ENCODE measurements around the gene CRY2. TPM values are rescaled to one million over a fixed set of nuclear protein-coding genes. Genes with fewer than 3 reads are reported as not detected.
A peak's percentile ranks its signal among the peaks of the same experiment; 100 is the strongest.

Gene CRY2
- polyA plus RNA-seq, 1 of the 3 experiments (the other 2 are of a cell fraction) = 6.7 TPM

GRCh38 chr11:45929486-45930030 is 82.3 kb downstream of the CRY2 start:
- Histone ChIP-seq H3K9ac (no peak overlapping the region), H3K79me2 (ENCODE audit: insufficient read depth) (no peaks in the 10 kb centered on the region), H3K4me1 (ENCODE audit: control insufficient read depth in 1 of 2, insufficient read depth in 2 of 2, low read depth in 1 of 2, low read length in 1 of 2) (peaks cover 0 to 5% of the 10 kb centered on the region in 2 experiments; a peak in 1 of 4 replicates), H3K9me3 (no peaks in the 10 kb centered on the region), H3K27ac (ENCODE audit: low read depth in 2 of 2, low read length in 1 of 2) (no peak overlapping the region; a peak in 1 of 4 replicates), H3K4me2 (no peak overlapping the region), H3K4me3 (ENCODE audit: low read depth in 2 of 2, low read length in 1 of 2) (no peak overlapping the region), H4K20me1 (ENCODE audit: insufficient read depth) (no peaks in the 10 kb centered on the region), H3F3A (replicated peaks; ENCODE audit: insufficient read depth) (no peaks in the 10 kb centered on the region), H3K27me3 (ENCODE audit: insufficient read depth) (no peaks in the 10 kb centered on the region), H2AFZ (ENCODE audit: low read depth) (no peak overlapping the region), H3K9me2 (no peaks in the 10 kb centered on the region), H3K36me3 (replicated peaks in 1 of 2; ENCODE audit: control insufficient read depth in 1 of 2, insufficient read depth in 2 of 2, low read length in 1 of 2) (peaks cover 11 to 19% of the 10 kb centered on the region in 2 experiments)
- WGBS (ENCODE audit: low lambda C conversion rate) = 80% methylated on average over 10 of the region's 10 CpGs
- DNase-seq = no peak
- POLR2A ChIA-PET = no interaction called here
- no peak for TF ChIP-seq ELF1 (IDR thresholded peaks at IDR 0.05)
- no peak for TF ChIP-seq NFIC (IDR thresholded peaks at IDR 0.05; ENCODE audit: borderline replicate concordance)
- no peak for TF ChIP-seq POLR2AphosphoS5 (IDR thresholded peaks at IDR 0.05; ENCODE audit: low read depth, low read length)
- no peak for TF ChIP-seq USF1 (IDR thresholded peaks at IDR 0.05; ENCODE audit: borderline replicate concordance, low read depth)
- TF ChIP-seq USF2 (IDR thresholded peaks at IDR 0.05; ENCODE audit: borderline replicate concordance, low read depth, low read length) = no peak
- no peak for TF ChIP-seq ZBTB33 (IDR thresholded peaks at IDR 0.05; ENCODE audit: borderline replicate concordance, low read depth)
- TF ChIP-seq CHD2 (IDR thresholded peaks at IDR 0.05; ENCODE audit: low read length, partially characterized antibody) = no peak
- TF ChIP-seq YY1 (IDR thresholded peaks at IDR 0.05; ENCODE audit: low read depth) = no peak
- TF ChIP-seq RAD21 (IDR thresholded peaks at IDR 0.05; ENCODE audit: low read length) = no peak
- CTCF ChIA-PET = interaction anchor here (1.1 to 5.0 kb wide), 2 partner anchors 57 to 77 kb away, joined by 5 to 25 read pairs; no protein-coding TSS in a partner anchor

- CTCF ChIA-PET = interaction anchor here (0.8 to 5.0 kb wide), 5 partner anchors 15 to 76 kb away, joined by 3 to 25 read pairs (median 5); no protein-coding TSS in a partner anchor
- H2AFZ ChIP-seq (ENCODE audit: low read depth) = no peak overlapping the region
- H3K4me1 ChIP-seq (ENCODE audit: control insufficient read depth in 1 of 2, insufficient read depth in 2 of 2, low read depth in 1 of 2, low read length in 1 of 2) = peaks cover 0 to 5% of the 10 kb centered on the region in 2 experiments; a peak in 1 of 4 replicates
- H3K27me3 ChIP-seq (ENCODE audit: insufficient read depth) = no peaks in the 10 kb centered on the region
- TF ChIP-seq FOSL2 (IDR thresholded peaks at IDR 0.05; ENCODE audit: borderline replicate concordance, low read depth) (no peak), PBX3 (IDR thresholded peaks at IDR 0.05) (no peak)
- no peaks in the 10 kb centered on the region for H3F3A ChIP-seq (replicated peaks; ENCODE audit: insufficient read depth)
- DNase-seq = peak; percentile 39
- POLR2A ChIA-PET = no interaction called here
- no peak overlapping the region for H3K9ac ChIP-seq
- H3K36me3 ChIP-seq (replicated peaks in 1 of 2; ENCODE audit: control insufficient read depth in 1 of 2, insufficient read depth in 2 of 2, low read length in 1 of 2) = peaks cover 11 to 25% of the 10 kb centered on the region in 2 experiments
- H3K9me2 ChIP-seq = no peaks in the 10 kb centered on the region
- no peak overlapping the region; a peak in 1 of 4 replicates for H3K27ac ChIP-seq (ENCODE audit: low read depth in 2 of 2, low read length in 1 of 2)
- 85% methylated on average over 10 of the region's 14 CpGs for whole genome bisulfite sequencing (ENCODE audit: low lambda C conversion rate)
- H3K4me3 ChIP-seq (ENCODE audit: low read depth in 2 of 2, low read length in 1 of 2) = no peak overlapping the region
- H3K4me2 ChIP-seq = no peak overlapping the region
- no peaks in the 10 kb centered on the region for H4K20me1 ChIP-seq (ENCODE audit: insufficient read depth)
- no peaks in the 10 kb centered on the region for H3K79me2 ChIP-seq (ENCODE audit: insufficient read depth)
- H3K9me3 ChIP-seq = no peaks in the 10 kb centered on the region
Measured at GRCh38 chr11:45930031-45930794, 82.9 kb downstream of the CRY2 start.
